Esophagus squamous epithelium (tissue), 4 donors: ENCODE results near the gene EVL.

Experiments used
- CTCF ChIP-seq, 6 experiments: fragments of 450-650 bp in 4 of 6; fragments of 200-600 bp in 2 of 6; sonication (generic) in 2 of 6; IDR thresholded peaks; one replicate each; pipeline ENCODE4 v1.5.1; 2016 to 2019; ENCODE audit warnings: antibody characterized with exemption in 6 of 6, mild to moderate bottlenecking in 4 of 6, moderate library complexity in 4 of 6
- POLR2A ChIP-seq, 4 donors: fragments of 450-650 bp; IDR thresholded peaks; one replicate each; pipeline ENCODE4 v1.6.1; 2017; ENCODE audit warnings: antibody characterized with exemption in 4 of 4, mild to moderate bottlenecking in 4 of 4, moderate library complexity in 3 of 4

- TF ChIP-seq CTCF (IDR thresholded peaks at IDR 0.05) (no peak), POLR2A (IDR thresholded peaks at IDR 0.05) (no peak)
Observed at GRCh38 chr14:100076606-100077005, 11.4 kb downstream of the EVL start.
